ENCODE results near the gene ZNF479.
"Not testable (repeated sequence)": the region's sequence is repeated elsewhere in the genome, so short reads cannot be mapped to it uniquely, and the experiment has no call there.

The ZNF479 gene

DNA sequence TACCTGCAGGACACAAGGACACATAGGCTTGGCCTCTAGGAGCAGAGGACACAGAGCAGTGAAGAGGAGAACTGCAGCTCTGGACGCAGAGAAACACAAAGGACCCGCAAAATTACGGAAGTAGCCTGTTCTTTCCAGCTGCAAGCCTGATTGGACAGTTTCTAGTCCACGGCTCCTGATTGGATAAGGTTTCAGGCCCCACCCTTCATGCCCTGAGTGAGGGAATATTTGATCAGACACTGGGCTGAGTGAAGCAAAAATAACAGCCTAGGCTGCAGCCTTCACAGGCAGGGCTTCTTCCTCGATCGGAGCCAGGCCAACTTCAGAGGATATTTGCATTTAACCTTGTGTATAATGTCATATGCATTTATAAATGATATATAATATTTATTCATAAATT, at the start of gene ZNF479:
ZNF479 (minus strand) TSS at position 101 of the 400 bp plus-strand sequence. CDS start 112 bp downstream, outside the sequence.
- DNase-seq (ENCODE audit: low read depth), result not testable (repeated sequence)

- no peak for DNase-seq (ENCODE audit: low read depth)
Measured at GRCh38 chr7:57182031-57182430, 49.8 kb upstream of the ZNF479 start.

DNA sequence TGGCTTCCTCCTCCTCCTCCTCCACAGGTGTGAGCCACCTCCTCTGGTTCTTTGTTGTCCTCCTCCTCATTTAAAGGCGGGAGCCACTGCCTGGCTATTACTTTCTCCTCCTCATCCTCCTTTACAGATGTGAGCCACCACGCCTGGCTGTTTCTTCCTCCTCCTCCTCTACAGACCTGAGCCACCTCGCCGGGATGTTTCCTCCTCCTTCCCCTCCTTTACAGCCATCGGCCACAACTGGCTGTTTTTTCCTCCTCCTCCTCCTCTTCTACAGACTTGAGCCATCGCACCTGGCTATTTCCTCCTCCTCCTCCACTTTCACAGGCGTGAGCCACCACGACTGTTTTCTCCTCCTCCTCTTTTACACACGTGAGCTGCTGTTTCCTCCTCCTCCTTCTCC, 49.0 kb upstream of the ZNF479 start:
- no peak for DNase-seq (ENCODE audit: low read depth)

DNA sequence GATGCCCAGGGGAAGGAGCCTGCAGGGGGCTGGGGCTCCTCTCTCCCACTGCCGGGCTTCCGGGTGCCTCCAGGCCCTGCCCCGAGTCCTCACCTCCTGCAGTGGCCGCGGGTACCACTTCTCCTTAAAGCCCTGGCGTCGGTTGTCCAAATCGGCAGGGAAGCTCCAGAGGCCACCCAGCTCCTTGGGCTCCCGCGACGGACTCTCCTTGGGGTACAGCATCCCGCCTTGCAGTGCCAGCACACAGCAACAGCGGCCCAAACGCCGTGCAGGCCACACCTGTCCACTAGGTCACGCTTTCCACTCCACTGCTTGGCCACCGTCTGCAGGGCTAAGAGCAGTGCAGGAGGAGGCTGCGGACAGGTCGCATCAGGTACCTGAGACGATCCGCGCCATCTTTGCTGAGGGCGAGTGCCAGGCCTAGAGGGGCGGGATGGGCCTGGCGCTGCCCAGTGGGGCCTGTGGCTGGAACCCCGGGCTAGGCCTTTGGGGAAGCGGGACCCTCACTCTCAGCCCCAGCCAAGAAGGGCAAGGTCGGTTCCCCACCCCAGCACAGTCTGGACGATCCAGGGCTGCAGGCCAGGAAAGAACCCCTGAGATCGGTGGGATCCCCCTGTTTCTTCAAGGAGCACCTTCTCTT, 47.7 kb upstream of the ZNF479 start:
- no peak for DNase-seq (ENCODE audit: low read depth)

DNA sequence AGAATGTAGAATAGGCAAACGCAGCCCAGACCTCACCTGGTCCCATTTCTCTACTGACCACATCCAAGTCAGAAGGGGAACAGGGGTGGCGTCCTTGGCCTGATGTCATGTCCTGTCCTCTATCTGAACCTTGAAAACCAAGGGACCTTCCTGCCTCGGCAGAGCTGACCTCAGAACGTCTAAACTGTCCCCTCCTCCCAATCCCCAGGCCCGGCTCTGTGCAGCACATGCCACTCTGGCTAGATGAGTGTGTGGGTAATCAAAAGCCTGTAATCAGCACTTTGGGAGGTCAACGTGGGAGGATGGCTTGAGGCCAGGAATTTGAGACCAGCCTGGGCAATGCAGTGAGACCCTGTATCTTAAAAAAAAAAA, 46.5 kb upstream of the ZNF479 start:
- DNase-seq (ENCODE audit: low read depth), result no peak

DNA sequence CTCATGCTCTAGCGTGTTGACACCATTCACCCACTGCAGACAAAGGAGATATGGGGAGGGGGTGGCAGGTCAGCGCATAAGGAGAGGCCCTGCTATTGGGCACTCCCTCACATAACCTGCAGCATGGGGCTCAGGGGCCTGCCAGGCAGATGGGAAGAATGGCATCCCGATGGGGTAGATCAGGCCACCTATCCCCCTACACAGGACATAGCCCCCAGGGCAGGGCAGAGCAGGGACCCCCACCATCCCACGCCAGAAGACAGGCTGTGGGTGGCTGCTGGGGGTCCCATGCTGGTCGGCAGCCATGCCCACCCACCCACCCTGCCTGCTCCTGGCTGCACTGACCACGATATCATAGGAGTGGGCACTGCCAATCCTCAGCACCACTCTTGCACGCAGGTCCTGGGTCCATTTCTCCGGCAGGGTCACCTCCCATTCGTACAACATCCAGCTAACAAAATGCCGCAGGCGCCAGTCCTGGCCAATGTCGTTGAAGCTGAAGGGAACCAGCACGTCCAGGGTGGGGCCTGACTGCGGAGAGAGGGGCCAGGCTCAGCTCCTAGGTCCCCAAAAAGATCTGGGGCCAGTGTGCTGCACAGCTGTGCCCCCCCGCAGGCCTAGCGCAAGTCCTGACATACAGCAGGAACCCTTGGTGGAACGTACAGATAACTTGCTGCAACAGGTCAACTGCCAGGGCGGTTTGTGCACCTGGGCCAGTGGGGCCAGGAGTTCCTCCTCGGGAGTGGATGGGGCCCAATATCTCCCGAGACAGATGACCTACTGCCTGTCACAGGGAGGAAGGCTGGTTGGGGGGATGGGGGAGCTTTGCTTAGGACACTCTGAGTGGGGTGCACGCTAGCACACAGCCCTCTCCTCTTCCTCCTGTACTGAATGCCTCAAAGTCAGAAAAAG, 45.9 kb upstream of the ZNF479 start:
- DNase-seq (ENCODE audit: low read depth), result no peak

- DNase-seq (ENCODE audit: low read depth), result no peak
Measured at GRCh38 chr7:57176928-57177635, 44.8 kb upstream of the ZNF479 start.

DNA sequence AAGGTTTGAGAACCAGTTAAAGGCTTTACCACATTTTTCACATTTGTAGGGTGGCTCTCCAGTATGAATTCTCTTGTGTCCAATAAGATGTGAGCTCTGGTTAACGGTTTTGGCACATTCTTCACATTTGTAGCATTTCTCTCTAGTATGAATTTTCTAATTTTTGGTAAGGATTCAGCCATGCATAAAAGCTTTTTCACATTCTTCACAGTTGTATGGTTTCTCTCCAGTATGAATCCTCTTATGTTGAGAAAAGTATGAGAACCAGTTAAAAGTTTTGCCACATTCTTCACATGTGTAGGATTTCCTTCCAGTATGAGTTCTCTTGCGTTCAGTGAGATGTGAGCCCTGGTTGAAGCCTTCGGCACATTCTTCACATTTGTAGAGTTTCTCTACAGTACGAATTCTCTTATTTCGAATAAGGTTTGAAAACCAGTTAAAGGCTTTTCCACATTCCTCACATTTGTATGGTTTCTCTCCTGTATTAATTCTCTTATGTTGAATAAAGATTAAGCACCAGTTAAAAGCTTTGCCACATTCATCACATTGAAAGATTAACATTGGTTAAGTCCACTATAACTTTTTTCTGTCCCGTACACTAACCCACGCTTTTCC, 33.2 kb upstream of the ZNF479 start:
- DNase-seq (ENCODE audit: low read depth), result no peak

DNA sequence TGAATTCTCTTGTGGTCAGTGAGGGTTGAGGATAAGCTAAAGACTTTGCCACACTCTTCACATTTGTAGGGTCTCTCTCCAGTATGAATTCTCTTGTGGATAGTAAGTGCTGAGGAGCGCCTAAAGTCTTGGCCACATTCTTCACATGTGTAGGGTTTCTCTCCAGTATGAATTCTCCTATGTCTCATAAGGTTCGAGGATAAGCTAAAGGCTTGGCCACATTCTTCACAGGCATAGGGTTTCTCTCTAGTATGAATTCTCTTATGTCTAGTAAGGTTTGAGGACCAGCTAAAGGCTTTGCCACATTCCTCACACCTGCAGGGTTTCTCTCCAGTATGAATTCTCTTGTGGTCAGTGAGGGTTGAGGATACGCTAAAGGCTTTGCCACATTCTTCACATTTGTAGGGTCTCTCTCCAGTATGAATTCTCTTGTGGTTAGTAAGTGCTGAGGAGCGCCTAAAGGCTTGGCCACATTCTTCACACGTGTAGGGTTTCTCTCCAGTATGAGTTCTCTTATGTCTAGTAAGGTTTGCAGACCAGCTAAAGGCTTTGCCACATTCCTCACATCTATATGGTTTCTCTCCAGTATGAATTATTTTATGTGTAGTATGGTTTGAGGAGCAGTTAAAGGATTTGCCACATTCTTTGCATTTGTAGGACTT, 12.0 kb downstream of the ZNF479 start:
- not testable (repeated sequence) for DNase-seq (ENCODE audit: low read depth)

All from fibroblast of the conjunctiva (primary cell).